GM18861 (cell line): ENCODE measurements around the gene BST1.
A peak's percentile ranks its signal among the peaks of the same experiment; 100 is the strongest.

ENCODE experiments used
- ATAC-seq: cut with Tn5 transposase; IDR thresholded peaks from one replicate; pipeline ENCODE4 v1.9.1; 2021; ENCODE audit not compliant: unreplicated experiment

The BST1 gene

GRCh38 chr4:15776871-15777648 is 74.2 kb downstream of the BST1 start:
- no peak for ATAC-seq

GRCh38 chr4:15777697-15778288 is 74.9 kb downstream of the BST1 start:
- ATAC-seq: no peak

GRCh38 chr4:15778289-15779241 is 75.7 kb downstream of the BST1 start, which contains the start of gene CD38:
CD38 (plus strand) TSS chr4:15778328; CDS start chr4:15778415, 87 bp downstream.
- peak; percentile 48 for ATAC-seq

- no peak for ATAC-seq
These were observed 76.4 kb downstream of the BST1 start for GRCh38 chr4:15779306-15779705.

- ATAC-seq: no peak
These were observed 76.9 kb downstream of the BST1 start for GRCh38 chr4:15779809-15780208.

- peak; percentile 43 for ATAC-seq
These were observed 78.7 kb downstream of the BST1 start for GRCh38 chr4:15781427-15782095.
